CD4-positive, alpha-beta T cell (primary cell): ENCODE results near the gene SERPINE3. TPM values are rescaled to one million over a fixed set of nuclear protein-coding genes. Genes with fewer than 3 reads are reported as not detected.

Source experiments
- ATAC-seq: fragments of 200-7000 bp; cut with Tn5 transposase; one replicate; pipeline ENCODE4 v1.10.0; 2022; ENCODE audit warnings: mild to moderate bottlenecking; ENCODE audit not compliant: poor library complexity
- CTCF ChIA-PET: fragments of 350-600 bp; sonication (Branson Sonifier 250); formaldehyde crosslinking; loops from one replicate; lab custom pipeline; 2021; ENCODE audit warnings: antibody characterized with exemption, inconsistent platforms; lab: Charles Lee
- POLR2A ChIA-PET: fragments of 350-600 bp; sonication (Branson Sonifier 250); formaldehyde crosslinking; loops from one replicate; lab custom pipeline; 2021; ENCODE audit warnings: antibody characterized with exemption, inconsistent platforms; lab: Charles Lee
- DNase-seq, 14 experiments: peaks; one replicate each; pipeline ENCODE4 v3.0.0-alpha.2; 2013 to 2020; ENCODE audit warnings: mixed read lengths in 2 of 14
- H3K27ac ChIP-seq, 2 donors: one replicate each; pipeline versions ENCODE4 v1.5.1 to v1.7.0; 2013; ENCODE audit warnings: low read length in 2 of 2, low read depth in 1 of 2, mild to moderate bottlenecking in 1 of 2
- H3K27me3 ChIP-seq, 2 experiments: 1 replicate in 1 of 2; 2 replicates in 1 of 2; pipeline versions ENCODE4 v1.6.1 to v1.7.0; 2013; ENCODE audit warnings: low read length in 2 of 2, control low read depth in 1 of 2, mild to moderate bottlenecking in 1 of 2, moderate library complexity in 1 of 2; ENCODE audit not compliant: insufficient read depth in 2 of 2, control insufficient read depth in 1 of 2
- H3K36me3 ChIP-seq: one replicate; pipeline ENCODE4 v1.6.1; 2013; ENCODE audit warnings: low read length, control low read depth; ENCODE audit not compliant: insufficient read depth
- H3K4me1 ChIP-seq: one replicate; pipeline ENCODE4 v1.6.1; 2013; ENCODE audit warnings: low read length, control low read depth; ENCODE audit not compliant: insufficient read depth
- H3K4me3 ChIP-seq: one replicate; pipeline ENCODE4 v1.5.1; 2013; ENCODE audit warnings: mild to moderate bottlenecking, low read length, moderate library complexity
- H3K9me3 ChIP-seq, 2 experiments: 1 replicate in 1 of 2; 2 replicates in 1 of 2; pipeline versions ENCODE4 v1.6.1 to v1.7.0; 2013; ENCODE audit warnings: low read length in 2 of 2, mild to moderate bottlenecking in 2 of 2, control low read depth in 1 of 2, moderate library complexity in 1 of 2; ENCODE audit not compliant: control insufficient read depth in 1 of 2, insufficient read depth in 1 of 2
- H3K27ac Mint-ChIP-seq: one replicate; pipeline ENCODE4 v1.8.0; 2020; ENCODE audit warnings: mixed read lengths
- H3K27me3 Mint-ChIP-seq: one replicate; pipeline ENCODE4 v1.8.0; 2021; ENCODE audit warnings: mixed read lengths
- H3K36me3 Mint-ChIP-seq: one replicate; pipeline ENCODE4 v1.8.0; 2021; ENCODE audit warnings: low read depth, mixed read lengths
- H3K4me1 Mint-ChIP-seq: one replicate; pipeline ENCODE4 v1.8.0; 2021; ENCODE audit warnings: low read depth, mixed read lengths
- H3K4me3 Mint-ChIP-seq: one replicate; pipeline ENCODE4 v1.8.0; 2020; ENCODE audit warnings: mild to moderate bottlenecking, mixed read lengths
- H3K9me3 Mint-ChIP-seq: one replicate; pipeline ENCODE4 v1.8.0; 2020; ENCODE audit warnings: mixed read lengths
- CTCF ChIP-seq: fragments of 200-600 bp; IDR thresholded peaks from one replicate; pipeline ENCODE4 v1.8.0; 2022; ENCODE audit warnings: antibody characterized with exemption, mild to moderate bottlenecking
- intact Hi-C, 2 experiments: fragments of 100-400 bp; cut with DNase I in 1 of 2; cut with micrococcal nuclease in 1 of 2; formaldehyde crosslinking; loops; one replicate each; pipeline versions ENCODE4 v1.15.1 to v1.9.0; 2023 to 2025; cut with DNase I, micrococcal nuclease
- total RNA-seq, 174 experiments: library from RNA in 2 of 174; stranded (reverse) in 2 of 174; gene quantifications; one replicate each; pipeline ENCODE4 v1.2.3 and lab custom pipeline; 2021 to 2026

Gene SERPINE3
- total RNA-seq, 2 experiments from 2014 or later, result not detected

- Histone ChIP-seq H3K36me3 (peaks cover 87% of the 10 kb centered on the region), H3K27ac (no peak overlapping the region), H3K4me3 (no peak overlapping the region), H3K27me3 (no peaks in the 10 kb centered on the region), H3K9me3 (no peaks in the 10 kb centered on the region), H3K4me1 (no peaks in the 10 kb centered on the region)
- Mint-ChIP-seq H3K9me3 (no peaks in the 10 kb centered on the region), H3K27me3 (no peaks in the 10 kb centered on the region), H3K36me3 (peaks cover 4% of the 10 kb centered on the region), H3K27ac (no peak overlapping the region), H3K4me1 (no peaks in the 10 kb centered on the region), H3K4me3 (no peak overlapping the region)
- no peak for TF ChIP-seq CTCF
- POLR2A ChIA-PET, result no interaction called here
- CTCF ChIA-PET, result no interaction called here
- DNase-seq, result no peak
- intact Hi-C loops, result no loop called here
- ATAC-seq, result no peak
Measured at GRCh38 chr13:51371768-51372399, 32.4 kb downstream of the SERPINE3 start.

- Mint-ChIP-seq H3K4me1 (no peaks in the 10 kb centered on the region), H3K36me3 (peaks cover 12% of the 10 kb centered on the region), H3K27ac (no peak overlapping the region), H3K4me3 (no peak overlapping the region), H3K27me3 (no peaks in the 10 kb centered on the region), H3K9me3 (no peaks in the 10 kb centered on the region)
- no peak for TF ChIP-seq CTCF
- no peaks in the 10 kb centered on the region for H3K4me1 ChIP-seq
- CTCF ChIA-PET, result no interaction called here
- no peak overlapping the region for H3K27ac ChIP-seq
- H3K9me3 ChIP-seq, result no peaks in the 10 kb centered on the region
- POLR2A ChIA-PET, result no interaction called here
- DNase-seq (no peak), ATAC-seq (no peak)
- H3K36me3 ChIP-seq, result peaks cover 86% of the 10 kb centered on the region
- no peak overlapping the region for H3K4me3 ChIP-seq
- intact Hi-C loops, result no loop called here
- H3K27me3 ChIP-seq, result no peaks in the 10 kb centered on the region
Measured at GRCh38 chr13:51373451-51373850, 34.0 kb downstream of the SERPINE3 start.

- no peaks in the 10 kb centered on the region for H3K4me1 ChIP-seq
- intact Hi-C loops, result no loop called here
- H3K36me3 Mint-ChIP-seq, result peaks cover 60% of the 10 kb centered on the region
- peaks cover 62% of the 10 kb centered on the region for H3K36me3 ChIP-seq
- H3K4me3 ChIP-seq, result no peak overlapping the region
- no peaks in the 10 kb centered on the region for H3K9me3 Mint-ChIP-seq
- POLR2A ChIA-PET, result no interaction called here
- DNase-seq (no peak), ATAC-seq (no peak)
- no peak overlapping the region for H3K4me3 Mint-ChIP-seq
- CTCF ChIA-PET, result no interaction called here
- H3K27me3 ChIP-seq, result no peaks in the 10 kb centered on the region
- H3K4me1 Mint-ChIP-seq, result no peaks in the 10 kb centered on the region
- TF ChIP-seq CTCF, result no peak
- H3K27ac Mint-ChIP-seq, result no peak overlapping the region
- H3K27ac ChIP-seq, result no peak overlapping the region
- H3K27me3 Mint-ChIP-seq, result no peaks in the 10 kb centered on the region
- no peaks in the 10 kb centered on the region for H3K9me3 ChIP-seq
Measured at GRCh38 chr13:51380269-51380668, 40.8 kb downstream of the SERPINE3 start.
